Forelimb muscle (tissue), 1 donor: ENCODE measurements around the gene PCDHA13. TPM values are rescaled to one million over a fixed set of nuclear protein-coding genes. Genes with fewer than 3 reads are reported as not detected.
"Not testable (repeated sequence)": the region's sequence is repeated elsewhere in the genome, so short reads cannot be mapped to it uniquely, and the experiment has no call there.

ENCODE experiments used
- DNase-seq: peaks from one replicate; pipeline ENCODE4 v3.0.0-alpha.2; 2013; ENCODE audit warnings: low read depth
- polyA plus RNA-seq: library from polyadenylated mRNA; unstranded; fragments of 120-200 nt; gene quantifications from one replicate; pipeline ENCODE4 v1.2.1, GENCODE V29; 2013; ENCODE audit not compliant: insufficient read length

The PCDHA13 gene, protein sequence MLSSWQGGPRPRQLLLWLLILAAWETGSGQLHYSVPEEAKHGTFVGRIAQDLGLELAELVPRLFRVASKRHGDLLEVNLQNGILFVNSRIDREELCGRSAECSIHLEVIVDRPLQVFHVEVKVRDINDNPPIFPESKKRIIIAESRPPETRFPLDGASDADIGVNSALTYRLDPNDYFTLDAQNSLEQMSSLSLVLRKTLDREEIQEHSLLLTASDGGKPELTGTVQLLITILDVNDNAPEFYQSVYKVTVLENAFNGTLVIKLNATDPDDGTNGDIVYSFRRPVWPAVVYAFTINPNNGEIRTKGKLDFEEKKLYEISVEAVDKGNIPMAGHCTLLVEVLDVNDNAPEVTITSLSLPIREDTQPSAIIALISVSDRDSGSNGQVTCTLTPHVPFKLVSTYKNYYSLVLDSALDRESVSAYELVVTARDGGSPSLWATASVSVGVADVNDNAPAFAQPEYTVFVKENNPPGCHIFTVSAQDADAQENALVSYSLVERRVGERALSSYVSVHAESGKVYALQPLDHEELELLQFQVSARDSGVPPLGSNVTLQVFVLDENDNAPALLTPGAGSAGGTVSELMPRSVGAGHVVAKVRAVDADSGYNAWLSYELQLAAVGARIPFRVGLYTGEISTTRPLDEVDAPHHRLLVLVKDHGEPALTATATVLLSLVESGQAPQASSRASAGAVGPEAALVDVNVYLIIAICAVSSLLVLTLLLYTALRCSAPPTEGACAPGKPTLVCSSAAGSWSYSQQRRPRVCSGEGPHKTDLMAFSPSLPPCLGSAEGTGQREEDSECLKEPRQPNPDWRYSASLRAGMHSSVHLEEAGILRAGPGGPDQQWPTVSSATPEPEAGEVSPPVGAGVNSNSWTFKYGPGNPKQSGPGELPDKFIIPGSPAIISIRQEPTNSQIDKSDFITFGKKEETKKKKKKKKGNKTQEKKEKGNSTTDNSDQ
- polyA plus RNA-seq = 0.08 TPM

DNA sequence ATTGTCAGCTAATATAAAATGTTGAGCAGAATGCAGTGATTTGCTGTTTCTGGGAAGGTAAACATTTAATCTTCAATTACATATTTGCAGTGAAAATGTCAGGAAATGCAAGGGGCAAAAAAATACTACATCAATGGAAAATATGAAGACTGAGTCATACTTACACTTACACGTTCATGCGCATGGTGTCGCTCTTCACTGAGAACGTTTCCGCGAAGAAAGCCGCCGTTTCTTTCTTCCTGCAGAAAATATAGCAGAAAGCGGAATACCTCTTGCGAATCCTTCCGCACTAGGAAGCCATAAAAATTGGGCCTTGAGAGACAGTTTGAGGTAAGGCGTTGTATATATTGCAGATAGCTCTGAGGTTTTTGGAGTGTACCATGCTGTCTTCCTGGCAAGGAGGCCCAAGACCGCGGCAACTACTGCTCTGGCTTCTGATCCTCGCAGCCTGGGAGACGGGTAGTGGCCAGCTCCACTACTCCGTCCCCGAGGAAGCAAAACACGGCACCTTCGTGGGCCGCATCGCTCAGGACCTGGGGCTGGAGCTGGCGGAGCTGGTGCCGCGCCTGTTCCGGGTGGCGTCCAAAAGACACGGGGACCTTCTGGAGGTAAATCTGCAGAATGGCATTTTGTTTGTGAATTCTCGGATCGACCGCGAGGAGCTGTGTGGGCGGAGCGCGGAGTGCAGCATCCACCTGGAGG, at the start of gene PCDHA13:
PCDHA13 (plus strand) TSS at position 236 of the 702 bp plus-strand sequence; CDS start at position 381, 145 bp downstream.
- DNase-seq = no peak

DNA sequence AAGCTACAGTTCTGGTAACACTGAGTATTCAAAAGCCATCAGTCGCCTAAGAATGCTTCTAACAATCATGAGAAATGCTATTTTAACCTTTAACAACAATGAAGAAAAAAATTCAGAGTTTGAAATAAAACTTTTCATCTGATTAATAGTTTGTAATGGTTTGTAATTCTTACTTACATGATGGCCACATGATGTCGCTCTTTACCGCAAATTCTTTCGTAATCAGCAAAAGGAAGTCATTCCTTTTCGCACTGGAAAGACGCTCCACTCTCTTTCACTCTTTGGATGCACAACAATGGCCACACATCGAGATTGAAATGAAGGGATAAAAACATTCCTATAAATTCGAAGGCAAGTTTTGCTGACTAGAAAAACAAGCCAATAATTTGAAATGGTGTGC, 47.9 kb upstream of the PCDHA13 start, which contains the start of gene PCDHA7:
PCDHA7 (plus strand) TSS at position 277 of the 400 bp plus-strand sequence; CDS start at position 392, 115 bp downstream.
- DNase-seq = no peak

DNA sequence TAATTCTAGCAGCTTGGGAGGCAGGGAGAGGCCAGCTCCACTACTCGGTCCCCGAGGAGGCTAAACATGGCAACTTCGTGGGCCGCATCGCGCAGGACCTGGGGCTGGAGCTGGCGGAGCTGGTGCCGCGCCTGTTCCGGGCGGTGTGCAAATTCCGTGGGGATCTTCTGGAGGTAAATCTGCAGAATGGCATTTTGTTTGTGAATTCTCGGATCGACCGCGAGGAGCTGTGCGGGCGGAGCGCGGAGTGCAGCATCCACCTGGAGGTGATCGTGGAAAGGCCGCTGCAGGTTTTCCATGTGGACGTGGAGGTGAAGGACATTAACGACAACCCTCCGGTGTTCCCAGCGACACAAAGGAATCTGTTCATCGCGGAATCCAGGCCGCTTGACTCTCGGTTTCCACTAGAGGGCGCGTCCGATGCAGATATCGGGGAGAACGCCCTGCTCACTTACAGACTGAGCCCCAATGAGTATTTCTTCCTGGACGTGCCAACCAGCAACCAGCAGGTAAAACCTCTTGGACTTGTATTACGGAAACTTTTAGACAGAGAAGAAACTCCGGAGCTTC, 47.4 kb upstream of the PCDHA13 start:
- not testable (repeated sequence) for DNase-seq

DNA sequence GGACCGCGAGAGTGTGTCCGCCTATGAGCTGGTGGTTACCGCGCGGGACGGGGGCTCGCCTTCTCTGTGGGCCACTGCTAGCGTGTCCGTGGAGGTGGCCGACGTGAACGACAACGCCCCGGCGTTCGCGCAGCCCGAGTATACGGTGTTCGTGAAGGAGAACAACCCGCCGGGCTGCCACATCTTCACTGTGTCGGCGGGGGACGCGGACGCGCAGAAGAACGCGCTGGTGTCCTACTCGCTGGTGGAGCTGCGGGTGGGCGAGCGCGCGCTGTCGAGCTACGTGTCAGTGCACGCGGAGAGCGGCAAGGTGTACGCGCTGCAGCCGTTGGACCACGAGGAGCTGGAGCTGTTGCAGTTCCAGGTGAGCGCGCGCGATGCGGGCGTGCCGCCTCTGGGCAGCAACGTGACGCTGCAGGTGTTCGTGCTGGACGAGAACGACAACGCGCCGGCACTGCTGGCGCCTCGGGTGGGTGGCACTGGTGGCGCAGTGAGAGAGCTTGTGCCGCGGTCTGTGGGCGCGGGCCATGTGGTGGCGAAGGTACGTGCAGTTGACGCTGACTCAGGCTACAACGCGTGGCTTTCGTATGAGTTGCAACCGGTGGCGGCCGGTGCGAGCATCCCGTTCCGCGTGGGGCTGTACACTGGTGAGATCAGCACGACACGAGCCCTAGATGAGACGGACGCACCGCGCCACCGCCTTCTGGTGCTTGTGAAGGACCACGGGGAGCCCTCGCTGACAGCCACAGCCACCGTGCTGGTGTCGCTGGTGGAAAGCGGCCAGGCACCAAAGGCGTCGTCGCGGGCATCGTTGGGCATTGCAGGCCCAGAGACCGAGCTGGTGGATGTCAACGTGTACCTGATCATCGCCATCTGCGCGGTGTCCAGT, 46.1 kb upstream of the PCDHA13 start:
- DNase-seq = no peak

DNA sequence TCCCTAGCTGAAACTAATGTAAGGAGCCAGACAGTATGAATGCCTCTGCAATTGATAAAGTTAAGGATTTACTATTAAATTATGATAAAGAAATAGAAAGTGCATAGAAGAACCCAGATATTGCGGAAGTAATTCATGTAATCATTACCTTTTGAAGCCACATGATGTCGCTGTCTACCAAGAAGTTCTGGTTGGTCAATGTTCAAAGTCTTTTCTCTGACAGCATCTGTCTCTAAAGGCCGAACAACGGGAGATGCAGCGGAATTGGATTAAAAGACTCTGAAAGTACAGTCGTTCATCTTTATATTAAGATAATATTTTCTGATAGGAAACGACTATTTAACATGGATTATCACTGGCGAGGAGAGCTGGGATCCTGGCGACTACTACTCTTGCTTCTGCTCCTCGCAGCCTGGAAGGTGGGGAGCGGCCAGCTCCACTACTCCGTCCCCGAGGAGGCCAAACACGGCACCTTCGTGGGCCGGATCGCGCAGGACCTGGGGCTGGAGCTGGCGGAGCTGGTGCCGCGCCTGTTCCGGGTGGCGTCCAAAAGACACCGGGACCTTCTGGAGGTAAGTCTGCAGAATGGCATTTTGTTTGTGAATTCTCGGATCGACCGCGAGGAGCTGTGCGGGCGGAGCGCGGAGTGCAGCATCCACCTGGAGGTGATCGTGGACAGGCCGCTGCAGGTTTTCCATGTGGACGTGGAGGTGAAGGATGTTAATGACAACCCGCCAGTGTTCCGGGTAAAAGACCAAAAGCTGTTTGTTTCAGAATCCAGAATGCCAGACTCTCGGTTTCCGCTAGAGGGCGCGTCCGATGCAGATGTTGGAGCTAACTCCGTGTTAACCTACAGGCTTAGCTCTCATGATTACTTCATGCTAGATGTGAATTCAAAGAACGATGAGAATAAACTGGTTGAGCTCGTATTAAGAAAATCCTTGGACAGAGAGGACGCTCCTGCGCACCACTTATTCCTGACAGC, 40.7 kb upstream of the PCDHA13 start, which contains the start of gene PCDHA8:
PCDHA8 (plus strand) TSS at position 210 of the 985 bp plus-strand sequence; CDS start at position 345, 135 bp downstream.
- DNase-seq = no peak

DNA sequence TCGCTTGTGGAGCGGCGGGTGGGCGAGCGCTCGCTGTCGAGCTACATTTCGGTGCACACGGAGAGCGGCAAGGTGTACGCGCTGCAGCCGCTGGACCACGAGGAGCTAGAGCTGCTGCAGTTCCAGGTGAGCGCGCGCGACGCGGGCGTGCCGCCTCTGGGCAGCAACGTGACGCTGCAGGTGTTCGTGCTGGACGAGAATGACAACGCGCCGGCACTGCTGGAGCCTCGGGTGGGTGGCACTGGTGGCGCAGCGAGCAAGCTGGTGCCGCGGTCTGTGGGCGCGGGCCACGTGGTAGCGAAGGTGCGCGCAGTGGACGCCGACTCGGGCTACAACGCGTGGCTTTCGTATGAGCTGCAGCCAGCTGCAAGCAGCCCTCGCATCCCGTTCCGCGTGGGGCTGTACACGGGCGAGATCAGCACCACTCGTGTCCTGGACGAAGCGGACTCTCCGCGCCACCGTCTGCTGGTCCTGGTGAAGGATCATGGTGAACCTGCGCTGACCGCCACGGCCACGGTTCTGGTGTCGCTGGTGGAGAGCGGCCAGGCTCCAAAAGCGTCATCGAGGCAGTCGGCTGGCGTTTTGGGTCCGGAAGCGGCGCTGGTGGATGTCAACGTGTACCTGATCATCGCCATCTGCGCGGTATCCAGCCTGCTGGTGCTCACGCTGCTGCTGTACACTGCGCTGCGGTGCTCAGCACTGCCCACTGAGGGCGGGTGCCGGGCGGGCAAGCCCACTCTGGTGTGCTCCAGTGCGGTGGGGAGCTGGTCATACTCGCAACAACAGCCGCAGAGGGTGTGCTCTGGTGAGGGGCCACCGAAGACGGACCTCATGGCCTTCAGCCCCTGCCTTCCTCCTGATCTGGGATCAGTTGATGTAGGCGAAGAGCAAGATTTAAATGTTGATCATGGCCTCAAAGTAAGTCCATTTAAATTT, 38.9 kb upstream of the PCDHA13 start:
- no peak for DNase-seq

DNA sequence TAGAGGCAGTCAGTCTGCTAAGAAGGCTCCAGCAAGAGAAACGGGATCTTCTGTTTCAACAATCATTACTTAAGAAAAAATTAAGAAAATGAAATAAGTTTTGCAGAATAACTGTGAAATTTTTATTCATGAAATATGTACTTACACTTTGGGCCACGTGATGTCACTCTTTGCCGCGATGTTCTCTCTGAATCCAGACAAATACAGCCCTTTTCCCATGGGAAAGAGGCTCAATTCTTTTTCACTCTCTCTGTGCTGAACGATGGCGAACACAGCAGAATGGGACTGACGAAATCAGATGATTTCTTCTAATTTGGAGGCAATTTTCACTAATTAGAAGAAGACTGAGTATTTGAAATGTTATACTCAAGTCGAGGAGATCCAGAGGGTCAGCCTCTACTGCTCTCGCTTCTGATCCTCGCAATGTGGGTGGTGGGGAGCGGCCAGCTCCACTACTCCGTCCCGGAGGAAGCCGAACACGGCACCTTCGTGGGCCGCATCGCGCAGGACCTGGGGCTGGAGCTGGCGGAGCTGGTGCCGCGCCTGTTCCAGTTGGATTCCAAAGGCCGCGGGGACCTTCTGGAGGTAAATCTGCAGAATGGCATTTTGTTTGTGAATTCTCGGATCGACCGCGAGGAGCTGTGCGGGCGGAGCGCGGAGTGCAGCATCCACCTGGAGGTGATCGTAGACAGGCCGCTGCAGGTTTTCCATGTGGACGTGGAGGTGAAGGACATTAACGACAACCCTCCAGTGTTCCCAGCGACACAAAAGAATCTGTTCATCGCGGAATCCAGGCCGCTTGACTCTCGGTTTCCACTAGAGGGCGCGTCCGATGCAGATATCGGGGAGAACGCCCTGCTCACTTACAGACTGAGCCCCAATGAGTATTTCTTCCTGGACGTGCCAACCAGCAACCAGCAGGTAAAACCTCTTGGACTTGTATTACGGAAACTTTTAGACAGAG, 33.5 kb upstream of the PCDHA13 start, which contains the start of gene PCDHA9:
PCDHA9 (plus strand) TSS at position 244 of the 964 bp plus-strand sequence; CDS start at position 358, 114 bp downstream.
- not testable (repeated sequence) for DNase-seq

DNA sequence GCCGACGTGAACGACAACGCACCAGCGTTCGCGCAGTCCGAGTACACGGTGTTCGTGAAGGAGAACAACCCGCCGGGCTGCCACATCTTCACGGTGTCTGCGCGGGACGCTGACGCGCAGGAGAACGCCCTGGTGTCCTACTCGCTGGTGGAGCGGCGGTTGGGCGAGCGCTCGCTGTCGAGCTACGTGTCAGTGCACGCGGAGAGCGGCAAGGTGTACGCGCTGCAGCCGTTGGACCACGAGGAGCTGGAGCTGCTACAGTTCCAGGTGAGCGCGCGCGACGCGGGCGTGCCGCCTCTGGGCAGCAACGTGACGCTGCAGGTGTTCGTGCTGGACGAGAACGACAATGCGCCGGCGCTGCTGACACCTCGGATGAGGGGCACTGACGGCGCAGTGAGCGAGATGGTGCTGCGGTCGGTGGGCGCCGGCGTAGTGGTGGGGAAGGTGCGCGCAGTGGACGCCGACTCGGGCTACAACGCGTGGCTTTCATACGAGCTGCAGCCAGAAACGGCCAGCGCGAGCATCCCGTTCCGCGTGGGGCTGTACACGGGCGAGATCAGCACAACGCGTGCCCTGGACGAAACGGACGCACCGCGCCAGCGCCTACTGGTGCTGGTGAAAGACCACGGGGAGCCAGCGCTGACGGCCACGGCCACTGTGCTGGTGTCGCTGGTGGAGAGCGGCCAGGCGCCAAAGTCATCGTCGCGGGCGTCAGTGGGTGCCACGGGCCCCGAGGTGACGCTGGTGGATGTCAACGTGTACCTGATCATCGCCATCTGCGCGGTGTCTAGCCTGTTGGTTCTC, 31.9 kb upstream of the PCDHA13 start:
- not testable (repeated sequence) for DNase-seq

DNA sequence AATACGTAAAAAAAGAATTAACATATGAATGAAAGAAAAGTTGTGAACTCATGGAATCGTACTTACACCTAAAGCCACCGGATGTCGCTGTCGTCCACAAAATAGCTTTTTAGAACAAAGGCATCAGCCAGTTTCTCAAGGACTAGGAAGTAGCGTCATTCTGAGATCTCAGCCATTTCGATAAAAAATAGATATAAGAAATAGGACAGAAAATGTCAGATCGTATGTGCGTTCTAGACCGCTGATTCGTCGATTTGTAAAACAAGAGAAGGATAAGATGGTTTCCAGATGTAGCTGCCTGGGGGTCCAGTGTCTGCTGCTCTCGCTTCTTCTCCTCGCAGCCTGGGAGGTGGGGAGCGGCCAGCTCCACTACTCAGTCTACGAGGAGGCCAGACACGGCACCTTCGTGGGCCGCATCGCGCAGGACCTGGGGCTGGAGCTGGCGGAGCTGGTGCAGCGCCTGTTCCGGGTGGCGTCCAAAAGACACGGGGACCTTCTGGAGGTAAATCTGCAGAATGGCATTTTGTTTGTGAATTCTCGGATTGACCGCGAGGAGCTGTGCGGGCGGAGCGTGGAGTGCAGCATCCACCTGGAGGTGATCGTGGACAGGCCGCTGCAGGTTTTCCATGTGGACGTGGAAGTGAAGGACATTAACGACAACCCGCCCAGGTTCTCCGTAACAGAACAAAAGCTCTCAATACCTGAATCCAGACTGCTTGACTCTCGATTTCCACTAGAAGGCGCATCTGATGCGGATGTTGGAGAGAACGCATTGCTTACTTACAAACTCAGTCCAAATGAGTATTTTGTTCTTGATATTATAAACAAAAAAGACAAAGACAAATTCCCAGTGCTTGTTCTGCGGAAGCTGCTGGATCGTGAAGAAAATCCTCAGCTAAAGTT, 25.9 kb upstream of the PCDHA13 start, which contains the start of gene PCDHA10:
PCDHA10 (plus strand) TSS at position 126 of the 903 bp plus-strand sequence; CDS start at position 278, 152 bp downstream.
- no peak for DNase-seq

DNA sequence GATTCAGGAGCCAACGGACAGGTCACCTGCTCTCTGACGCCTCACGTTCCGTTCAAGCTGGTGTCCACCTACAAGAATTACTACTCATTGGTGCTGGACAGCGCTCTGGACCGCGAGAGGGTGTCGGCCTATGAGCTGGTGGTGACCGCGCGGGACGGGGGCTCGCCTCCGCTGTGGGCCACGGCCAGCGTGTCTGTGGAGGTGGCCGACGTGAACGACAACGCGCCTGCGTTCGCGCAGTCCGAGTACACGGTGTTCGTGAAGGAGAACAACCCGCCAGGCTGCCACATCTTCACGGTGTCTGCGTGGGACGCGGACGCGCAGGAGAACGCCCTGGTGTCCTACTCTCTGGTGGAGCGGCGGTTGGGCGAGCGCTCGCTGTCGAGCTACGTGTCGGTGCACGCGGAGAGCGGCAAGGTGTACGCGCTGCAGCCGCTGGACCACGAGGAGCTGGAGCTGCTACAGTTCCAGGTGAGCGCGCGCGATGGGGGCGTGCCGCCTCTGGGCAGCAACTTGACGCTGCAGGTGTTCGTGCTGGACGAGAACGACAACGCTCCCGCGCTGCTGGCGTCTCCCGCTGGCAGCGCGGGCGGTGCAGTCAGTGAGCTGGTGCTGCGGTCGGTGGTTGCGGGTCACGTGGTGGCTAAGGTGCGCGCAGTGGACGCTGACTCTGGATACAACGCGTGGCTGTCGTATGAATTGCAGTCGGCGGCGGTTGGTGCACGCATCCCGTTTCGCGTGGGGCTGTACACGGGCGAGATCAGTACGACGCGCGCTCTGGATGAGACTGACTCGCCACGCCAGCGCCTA, 24.5 kb upstream of the PCDHA13 start:
- no peak for DNase-seq

DNA sequence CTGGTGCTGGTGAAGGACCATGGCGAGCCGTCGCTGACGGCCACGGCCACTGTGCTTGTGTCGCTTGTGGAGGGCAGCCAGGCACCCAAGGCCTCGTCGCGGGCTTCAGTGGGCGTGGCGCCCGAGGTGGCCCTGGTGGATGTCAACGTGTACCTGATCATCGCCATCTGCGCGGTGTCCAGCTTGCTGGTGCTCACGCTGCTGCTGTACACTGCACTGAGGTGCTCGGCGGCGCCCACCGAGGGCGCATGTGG, 24.0 kb upstream of the PCDHA13 start:
- no peak for DNase-seq

DNA sequence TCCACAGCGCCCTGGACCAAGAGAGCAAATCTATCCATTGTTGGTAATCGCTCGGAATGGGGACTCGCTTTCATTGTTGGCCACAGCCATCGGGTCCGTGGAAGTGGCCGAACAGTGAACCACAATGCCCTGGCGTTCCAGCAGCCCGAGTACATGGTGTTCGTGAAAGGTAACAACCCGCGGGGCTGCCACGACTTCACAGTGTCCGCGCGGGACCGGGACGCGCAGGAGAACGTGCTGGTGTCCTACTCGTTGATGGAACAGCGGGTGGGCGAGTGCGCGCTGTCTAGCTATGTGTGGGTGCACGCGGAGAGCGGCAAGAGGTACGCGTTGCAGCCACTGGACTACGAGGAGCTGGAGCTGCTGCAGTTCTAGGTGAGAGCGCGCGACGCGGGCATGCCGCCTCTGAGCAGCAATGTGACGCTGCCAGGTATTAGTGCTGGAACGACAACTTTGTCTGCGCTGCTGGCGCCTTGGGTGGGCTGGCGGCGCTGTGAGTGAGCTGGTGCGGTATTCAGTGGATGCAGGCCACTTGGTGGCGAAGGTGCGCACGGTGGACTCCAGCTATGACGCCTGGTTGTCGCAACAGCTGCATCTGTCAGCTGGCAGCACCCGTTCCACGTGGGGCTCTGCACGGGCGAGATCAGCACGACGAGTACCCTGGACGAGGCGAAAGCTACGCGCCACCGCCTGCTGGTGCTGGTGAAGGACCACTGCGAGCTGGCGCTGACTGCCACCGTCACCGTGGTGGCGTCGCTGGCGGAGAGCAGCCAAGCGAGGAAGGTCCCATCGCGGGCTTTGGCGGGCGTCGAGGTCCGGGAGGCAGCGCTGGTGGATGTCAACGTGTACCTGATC, 19.3 kb upstream of the PCDHA13 start:
- DNase-seq = no peak
